ENCODE results near the gene ING3. TPM values are rescaled to one million over a fixed set of nuclear protein-coding genes. Genes with fewer than 3 reads are reported as not detected.

ING3 gene
- total RNA-seq, 6 experiments from 2014 or later, result 9.8 to 15.0 (median 12.7) TPM

DNA sequence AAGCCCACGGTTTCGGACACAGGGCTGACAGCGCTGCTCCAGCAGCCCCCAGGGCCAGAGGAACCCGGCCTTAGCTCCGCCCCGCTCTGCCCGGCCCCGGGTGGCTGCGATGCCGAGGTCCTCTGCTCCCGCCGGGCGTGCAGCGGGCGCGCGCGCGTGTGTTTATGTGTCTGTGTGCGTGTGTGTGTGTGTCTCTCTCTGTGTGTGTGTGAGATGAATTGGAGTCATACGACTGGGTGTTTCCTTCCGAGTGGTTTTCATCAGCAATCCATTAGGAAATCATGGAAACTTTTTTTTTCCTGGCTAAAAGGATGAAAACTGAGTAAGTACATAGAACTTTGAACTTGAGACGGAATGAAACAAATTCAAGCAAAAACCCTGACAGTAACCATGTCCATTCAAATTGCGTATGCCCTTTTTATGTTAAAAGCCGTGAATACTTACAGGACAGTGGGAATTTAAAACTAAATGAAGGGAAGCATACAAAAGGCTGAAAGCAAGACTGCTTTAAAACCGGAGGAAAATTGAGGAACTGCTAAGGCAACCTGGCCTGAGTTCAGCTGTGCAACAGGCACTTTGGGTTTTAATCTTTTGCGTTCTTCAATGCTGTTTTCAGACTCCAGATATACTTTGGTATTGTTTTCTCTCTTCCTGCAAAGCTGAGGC lies 38.1 kb downstream of the ING3 start, which contains the start of gene CPED1:
Gene CPED1, plus strand, starts transcription at position 121 of the 666 bp plus-strand sequence. CDS start 911 bp downstream, outside the sequence.
- Mint-ChIP-seq H3K36me3 (ENCODE audit: low read depth) (peaks cover 29% of the 10 kb centered on the region), H3K27me3 (ENCODE audit: insufficient read depth) (peaks cover 2% of the 10 kb centered on the region; the same call in 1 of the 2 replicates), H3K4me3 (peak within 1 kb of the TSS; percentile 92), H3K4me1 (ENCODE audit: low read depth) (peaks cover 38% of the 10 kb centered on the region), H3K27ac (peak within 1 kb of the TSS; percentile 88), H3K9me3 (no peaks in the 10 kb centered on the region)
- TF ChIP-seq, protein P1, sequence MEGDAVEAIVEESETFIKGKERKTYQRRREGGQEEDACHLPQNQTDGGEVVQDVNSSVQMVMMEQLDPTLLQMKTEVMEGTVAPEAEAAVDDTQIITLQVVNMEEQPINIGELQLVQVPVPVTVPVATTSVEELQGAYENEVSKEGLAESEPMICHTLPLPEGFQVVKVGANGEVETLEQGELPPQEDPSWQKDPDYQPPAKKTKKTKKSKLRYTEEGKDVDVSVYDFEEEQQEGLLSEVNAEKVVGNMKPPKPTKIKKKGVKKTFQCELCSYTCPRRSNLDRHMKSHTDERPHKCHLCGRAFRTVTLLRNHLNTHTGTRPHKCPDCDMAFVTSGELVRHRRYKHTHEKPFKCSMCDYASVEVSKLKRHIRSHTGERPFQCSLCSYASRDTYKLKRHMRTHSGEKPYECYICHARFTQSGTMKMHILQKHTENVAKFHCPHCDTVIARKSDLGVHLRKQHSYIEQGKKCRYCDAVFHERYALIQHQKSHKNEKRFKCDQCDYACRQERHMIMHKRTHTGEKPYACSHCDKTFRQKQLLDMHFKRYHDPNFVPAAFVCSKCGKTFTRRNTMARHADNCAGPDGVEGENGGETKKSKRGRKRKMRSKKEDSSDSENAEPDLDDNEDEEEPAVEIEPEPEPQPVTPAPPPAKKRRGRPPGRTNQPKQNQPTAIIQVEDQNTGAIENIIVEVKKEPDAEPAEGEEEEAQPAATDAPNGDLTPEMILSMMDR (IDR thresholded peaks at IDR 0.05), result no peak
- DNase-seq, result peak; percentile 83

DNA sequence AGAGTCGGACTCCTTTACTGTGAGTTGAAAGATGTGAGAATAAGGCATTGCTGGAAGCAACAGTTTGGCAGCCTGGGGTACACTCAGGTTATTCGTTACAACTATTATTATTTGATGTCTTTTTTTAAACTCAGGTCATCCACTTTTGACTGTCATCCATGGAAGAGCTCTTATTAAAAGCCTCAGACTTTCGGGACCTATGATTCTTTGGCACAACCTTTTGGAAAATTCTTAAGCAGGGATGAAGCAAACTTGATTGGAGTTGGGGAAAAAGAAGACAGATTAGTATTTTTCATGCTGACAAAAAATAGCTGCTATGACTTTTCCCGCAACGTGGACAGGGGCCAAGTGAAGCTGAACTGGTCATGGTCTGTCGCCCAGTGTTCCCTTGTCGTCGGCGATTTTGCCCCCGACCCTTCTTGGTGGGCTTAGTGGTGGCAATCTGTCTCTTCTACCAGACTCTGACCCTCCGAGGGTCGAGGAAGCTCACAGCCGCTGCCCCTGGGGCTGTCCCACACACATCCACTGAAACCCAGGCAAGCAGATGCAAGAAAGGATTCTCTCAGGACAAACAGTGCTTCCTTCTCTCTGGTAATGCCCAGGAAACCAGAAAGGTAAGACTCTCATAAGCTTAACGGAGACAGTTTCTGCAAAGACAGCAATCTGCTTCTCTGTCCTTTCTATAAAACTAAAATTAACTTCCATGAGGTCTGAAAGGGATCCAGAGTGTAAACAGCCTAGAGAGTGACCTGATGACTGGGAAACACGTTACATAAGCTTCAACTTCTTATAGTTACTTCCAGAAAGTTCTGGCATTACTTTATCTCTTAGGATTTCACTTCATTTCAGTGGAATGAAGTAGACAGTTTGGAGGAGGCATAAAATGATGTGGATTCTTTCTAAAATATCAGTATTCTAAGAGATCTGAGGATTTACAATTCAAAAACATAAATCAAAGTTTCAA lies 39.0 kb downstream of the ING3 start:
- TF ChIP-seq, protein P1 (IDR thresholded peaks at IDR 0.05), result no peak
- peak overlapping the region; percentile 88 for H3K27ac Mint-ChIP-seq
- peaks cover 43% of the 10 kb centered on the region for H3K4me1 Mint-ChIP-seq (ENCODE audit: low read depth)
- no peak for DNase-seq
- H3K36me3 Mint-ChIP-seq (ENCODE audit: low read depth), result peaks cover 35% of the 10 kb centered on the region
- no peaks in the 10 kb centered on the region for H3K9me3 Mint-ChIP-seq
- H3K27me3 Mint-ChIP-seq (ENCODE audit: insufficient read depth), result peaks cover 2% of the 10 kb centered on the region; the same call in 1 of the 2 replicates
- H3K4me3 Mint-ChIP-seq, result peak overlapping the region; percentile 92

DNA sequence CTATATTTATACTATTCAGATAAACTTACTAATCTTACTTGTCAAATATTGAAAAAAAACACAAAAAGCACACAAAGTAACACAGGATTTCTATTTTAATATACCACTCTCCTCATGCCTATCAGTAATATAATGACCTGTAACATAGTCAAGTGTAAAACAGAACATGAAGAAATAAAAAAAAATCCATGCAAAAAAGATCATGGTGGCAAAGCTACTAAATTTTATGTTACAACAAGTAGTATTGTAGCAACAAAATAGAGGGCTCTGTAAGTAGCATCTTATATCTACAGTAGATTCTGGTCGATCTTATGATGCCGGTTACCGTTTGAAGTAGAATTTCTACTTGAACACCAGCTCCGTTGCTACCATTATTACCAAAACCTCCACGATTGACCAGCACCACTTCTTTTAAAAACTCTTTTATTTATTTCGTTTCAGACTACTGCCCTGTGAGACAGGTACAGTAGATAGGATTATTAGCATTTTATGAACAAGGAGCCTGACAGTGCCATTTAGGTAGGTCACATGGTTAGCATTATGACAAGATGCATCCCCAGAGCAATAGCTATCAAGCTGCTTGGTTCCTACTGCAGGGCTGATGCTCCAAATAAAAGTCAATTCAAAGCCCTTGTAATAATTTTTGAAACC lies 40.0 kb downstream of the ING3 start:
- Mint-ChIP-seq H3K4me1 (ENCODE audit: low read depth) (peaks cover 51% of the 10 kb centered on the region), H3K36me3 (ENCODE audit: low read depth) (peaks cover 46% of the 10 kb centered on the region), H3K4me3 (peak overlapping the region; percentile 92), H3K9me3 (no peaks in the 10 kb centered on the region), H3K27me3 (ENCODE audit: insufficient read depth) (peaks cover 2% of the 10 kb centered on the region; the same call in 1 of the 2 replicates), H3K27ac (peak overlapping the region; percentile 88)
- DNase-seq, result no peak
- TF ChIP-seq, protein P1 (IDR thresholded peaks at IDR 0.05), result no peak

DNA sequence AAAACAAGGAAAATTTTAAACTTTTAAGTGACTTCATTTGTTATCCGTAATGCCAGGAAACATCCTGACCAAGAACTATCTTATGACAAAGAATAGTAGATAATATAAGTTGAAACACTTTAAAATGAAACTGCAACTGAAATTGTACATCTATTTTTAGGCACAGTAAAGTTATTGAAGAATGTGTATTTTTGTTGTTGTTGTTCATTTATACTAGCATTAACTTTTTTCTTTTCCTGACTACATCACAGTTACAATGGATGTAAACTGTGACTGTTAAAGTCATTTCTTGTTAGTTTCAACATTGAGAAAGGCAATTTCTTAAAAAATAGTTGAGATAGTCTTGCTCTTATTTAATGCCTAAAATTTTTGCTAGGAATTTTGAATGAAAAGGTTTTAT lies 40.6 kb downstream of the ING3 start:
- Mint-ChIP-seq H3K9me3 (no peaks in the 10 kb centered on the region), H3K27me3 (ENCODE audit: insufficient read depth) (peaks cover 2% of the 10 kb centered on the region; the same call in 1 of the 2 replicates), H3K36me3 (ENCODE audit: low read depth) (peaks cover 51% of the 10 kb centered on the region), H3K27ac (peak overlapping the region; percentile 88), H3K4me3 (peak overlapping the region; percentile 92), H3K4me1 (ENCODE audit: low read depth) (peaks cover 56% of the 10 kb centered on the region)
- TF ChIP-seq, protein P1 (IDR thresholded peaks at IDR 0.05), result no peak
- no peak for DNase-seq

DNA sequence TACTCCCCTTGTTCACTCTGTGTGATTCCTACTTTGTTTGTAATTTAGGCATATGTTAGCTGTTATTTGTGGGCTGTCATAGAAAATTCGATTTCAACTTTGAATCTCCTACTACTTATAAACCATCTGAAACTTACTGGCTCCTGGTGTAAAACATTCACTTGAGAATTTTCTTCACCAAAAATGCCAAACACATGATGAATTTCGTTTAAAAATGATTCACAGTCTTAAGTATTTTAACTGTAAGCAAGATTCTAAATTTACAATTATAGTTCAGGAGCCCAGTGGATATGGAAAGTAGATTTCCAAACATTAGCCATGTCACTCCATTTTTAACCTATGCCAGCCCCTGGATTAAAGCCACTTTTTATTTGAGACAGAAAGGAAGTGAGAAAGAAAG lies 41.0 kb downstream of the ING3 start:
- peak overlapping the region; percentile 88 for H3K27ac Mint-ChIP-seq
- H3K4me3 Mint-ChIP-seq, result peak overlapping the region; percentile 92
- H3K36me3 Mint-ChIP-seq (ENCODE audit: low read depth), result peaks cover 51% of the 10 kb centered on the region

More for the DNA sequence above, 41.0 kb downstream of the ING3 start:
- DNase-seq, result peak; percentile 70
- TF ChIP-seq, protein P1 (IDR thresholded peaks at IDR 0.05), result no peak
- no peaks in the 10 kb centered on the region for H3K9me3 Mint-ChIP-seq
- H3K4me1 Mint-ChIP-seq (ENCODE audit: low read depth), result peaks cover 60% of the 10 kb centered on the region
- no peaks in the 10 kb centered on the region; the same call in 1 of the 2 replicates for H3K27me3 Mint-ChIP-seq (ENCODE audit: insufficient read depth)

Measured in HFFc6 (cell line).